HL-60 (cell line): ENCODE data around the gene SLC29A3.

Experiments
- DNase-seq, 2 experiments: peaks; one replicate each; pipeline ENCODE4 v3.0.0-alpha.2; 2010 to 2020; ENCODE audit warnings: low read depth in 1 of 2, low spot score in 1 of 2
- H3K27ac ChIP-seq: fragments of 250-450 bp; sonication (Bioruptor Pico); replicated peaks from 2 replicates; pipeline ENCODE4 v1.5.1; 2020; ENCODE audit warnings: mild to moderate bottlenecking, moderate library complexity
- H3K27me3 ChIP-seq: fragments of 250-450 bp; sonication (Bioruptor Pico); 2 replicates; pipeline ENCODE4 v1.5.1; 2021; ENCODE audit warnings: mild to moderate bottlenecking, moderate library complexity; ENCODE audit not compliant: insufficient read depth, poor library complexity, severe bottlenecking
- H3K4me3 ChIP-seq: replicated peaks from 2 replicates; pipeline ENCODE4 v1.5.1; 2011; ENCODE audit warnings: mild to moderate bottlenecking, control low read depth, low read length; ENCODE audit not compliant: insufficient read depth
- CTCF ChIP-seq: IDR thresholded peaks from one replicate; pipeline ENCODE4 v1.5.1; 2011; ENCODE audit warnings: low read length, control low read depth, inconsistent platforms; ENCODE audit not compliant: insufficient read depth
- GABPA ChIP-seq: IDR thresholded peaks from 2 replicates; pipeline ENCODE4 v1.6.1; 2012; ENCODE audit warnings: low read depth
- POLR2AphosphoS5 ChIP-seq: IDR thresholded peaks from 2 replicates; pipeline ENCODE4 v1.6.1; 2012; ENCODE audit warnings: low read depth
- REST ChIP-seq: IDR thresholded peaks from 2 replicates; pipeline ENCODE4 v1.6.1; 2012; ENCODE audit warnings: low read depth; ENCODE audit not compliant: insufficient replicate concordance
- SPI1 ChIP-seq: IDR thresholded peaks from 2 replicates; pipeline ENCODE4 v1.6.1; 2012; ENCODE audit warnings: low read depth, mild to moderate bottlenecking, borderline replicate concordance

Gene SLC29A3

GRCh38 chr10:71409516-71410104 is 90.6 kb downstream of the SLC29A3 start:
- Histone ChIP-seq H3K4me3 (no peak overlapping the region), H3K27ac (no peak overlapping the region), H3K27me3 (no peaks in the 10 kb centered on the region)
- TF ChIP-seq POLR2AphosphoS5 (no peak), REST (no peak), CTCF (no peak), GABPA (no peak), SPI1 (no peak)
- no peak for DNase-seq
